ENCODE results near the gene COL19A1. TPM values are rescaled to one million over a fixed set of nuclear protein-coding genes. Genes with fewer than 3 reads are reported as not detected.

The COL19A1 gene
- polyA plus RNA-seq, 1 donor (not counting 4 experiments of a cell fraction or from before 2014, with no cell fraction given): not detected

DNA sequence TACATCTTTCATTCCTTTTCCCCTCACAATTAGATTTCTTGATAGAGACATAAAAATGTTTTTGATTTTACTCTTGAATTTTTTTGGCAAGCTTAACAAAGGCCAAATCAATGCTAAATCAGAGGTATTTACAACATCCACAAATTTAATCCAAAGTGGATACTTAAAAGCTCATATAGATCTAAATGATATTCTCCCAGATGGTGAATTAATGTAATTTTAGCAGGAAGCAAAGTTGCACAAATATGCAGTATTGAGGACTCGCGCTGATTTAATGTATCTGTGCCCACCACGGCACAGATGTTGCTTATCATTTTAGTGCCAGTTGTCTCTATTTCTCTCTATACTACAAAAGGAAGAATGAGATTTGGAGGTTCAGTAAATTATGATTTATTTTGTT is 167.4 kb downstream of the COL19A1 start:
- Histone ChIP-seq H4K20me1 (ENCODE audit: control insufficient read depth, extremely low read depth, insufficient read depth, low read length) (no peaks in the 10 kb centered on the region), H3K9me3 (ENCODE audit: control insufficient read depth, low read depth, low read length) (no peaks in the 10 kb centered on the region), H3K27me3 (ENCODE audit: control insufficient read depth, extremely low read depth, insufficient read depth, low read length) (no peaks in the 10 kb centered on the region), H3K4me2 (ENCODE audit: control insufficient read depth, extremely low read depth, insufficient read depth, low read depth, low read length) (no peak overlapping the region), H3K4me1 (ENCODE audit: control insufficient read depth, extremely low read depth, insufficient read depth, low read length) (no peaks in the 10 kb centered on the region), H3K4me3 (ENCODE audit: control insufficient read depth in 2 of 3, extremely low read depth in 1 of 3, insufficient read depth in 2 of 3, low read depth in 1 of 3, low read length in 3 of 3) (no peak overlapping the region), H3K79me2 (ENCODE audit: control insufficient read depth, insufficient read depth, low read length) (no peaks in the 10 kb centered on the region), H3K9ac (ENCODE audit: control insufficient read depth, extremely low read depth, insufficient read depth, low read length) (no peak overlapping the region), H3K9me1 (ENCODE audit: control insufficient read depth, extremely low read depth, insufficient read depth, low read length) (no peaks in the 10 kb centered on the region), H3K36me3 (ENCODE audit: control insufficient read depth in 2 of 2, extremely low read depth in 1 of 2, insufficient read depth in 2 of 2, low read length in 2 of 2) (no peaks in the 10 kb centered on the region), H3K27ac (ENCODE audit: control insufficient read depth, insufficient read depth, low read length) (no peak overlapping the region), H2AFZ (ENCODE audit: control insufficient read depth, low read length) (no peak overlapping the region)
- TF ChIP-seq, protein P1, sequence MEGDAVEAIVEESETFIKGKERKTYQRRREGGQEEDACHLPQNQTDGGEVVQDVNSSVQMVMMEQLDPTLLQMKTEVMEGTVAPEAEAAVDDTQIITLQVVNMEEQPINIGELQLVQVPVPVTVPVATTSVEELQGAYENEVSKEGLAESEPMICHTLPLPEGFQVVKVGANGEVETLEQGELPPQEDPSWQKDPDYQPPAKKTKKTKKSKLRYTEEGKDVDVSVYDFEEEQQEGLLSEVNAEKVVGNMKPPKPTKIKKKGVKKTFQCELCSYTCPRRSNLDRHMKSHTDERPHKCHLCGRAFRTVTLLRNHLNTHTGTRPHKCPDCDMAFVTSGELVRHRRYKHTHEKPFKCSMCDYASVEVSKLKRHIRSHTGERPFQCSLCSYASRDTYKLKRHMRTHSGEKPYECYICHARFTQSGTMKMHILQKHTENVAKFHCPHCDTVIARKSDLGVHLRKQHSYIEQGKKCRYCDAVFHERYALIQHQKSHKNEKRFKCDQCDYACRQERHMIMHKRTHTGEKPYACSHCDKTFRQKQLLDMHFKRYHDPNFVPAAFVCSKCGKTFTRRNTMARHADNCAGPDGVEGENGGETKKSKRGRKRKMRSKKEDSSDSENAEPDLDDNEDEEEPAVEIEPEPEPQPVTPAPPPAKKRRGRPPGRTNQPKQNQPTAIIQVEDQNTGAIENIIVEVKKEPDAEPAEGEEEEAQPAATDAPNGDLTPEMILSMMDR (optimal IDR thresholded peaks at IDR 0.05 in 1 of 3, IDR thresholded peaks at IDR 0.05 in 1 of 3, conservative IDR thresholded peaks at IDR 0.05 in 1 of 3; ENCODE audit: extremely low read depth in 1 of 3, insufficient read depth in 2 of 3, low read length in 3 of 3): no peak
- TF ChIP-seq EZH2 (IDR thresholded peaks at IDR 0.05; ENCODE audit: low read length): no peak
- DNase-seq (ENCODE audit: low read depth, low spot score): no peak
- no peak for FAIRE-seq
- dilution Hi-C loops (cut with MboI; ENCODE audit: extremely low pct_ligation_motif_present, low sequenced_read_pairs): no loop called here

DNA sequence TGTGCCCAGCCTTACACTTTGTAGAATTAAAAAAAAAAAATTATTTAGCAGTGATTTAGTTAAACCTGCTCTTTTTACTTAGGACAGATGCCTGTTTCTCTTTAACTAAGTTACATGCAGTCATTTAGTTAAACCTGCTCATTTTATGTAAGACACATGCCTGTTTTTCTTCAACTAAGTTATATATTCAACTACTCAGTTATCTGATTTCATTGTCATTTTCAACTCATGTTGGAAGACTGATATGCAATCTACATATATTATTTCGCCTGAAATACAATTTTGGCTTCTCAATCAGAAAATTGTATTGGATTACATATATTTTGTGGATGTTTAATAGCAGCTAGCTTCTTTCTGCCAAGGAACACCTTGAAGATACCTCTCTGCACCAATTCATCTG is 171.1 kb downstream of the COL19A1 start:
- no peaks in the 10 kb centered on the region for H3K79me2 ChIP-seq (ENCODE audit: control insufficient read depth, insufficient read depth, low read length)
- no peak overlapping the region for H3K27ac ChIP-seq (ENCODE audit: control insufficient read depth, insufficient read depth, low read length)
- H3K36me3 ChIP-seq (ENCODE audit: control insufficient read depth in 2 of 2, extremely low read depth in 1 of 2, insufficient read depth in 2 of 2, low read length in 2 of 2): no peaks in the 10 kb centered on the region
- dilution Hi-C loops (cut with MboI; ENCODE audit: extremely low pct_ligation_motif_present, low sequenced_read_pairs): no loop called here
- no peaks in the 10 kb centered on the region for H4K20me1 ChIP-seq (ENCODE audit: control insufficient read depth, extremely low read depth, insufficient read depth, low read length)
- FAIRE-seq (no peak), DNase-seq (ENCODE audit: low read depth, low spot score) (no peak)
- H2AFZ ChIP-seq (ENCODE audit: control insufficient read depth, low read length): no peak overlapping the region
- H3K9me3 ChIP-seq (ENCODE audit: control insufficient read depth, low read depth, low read length): no peaks in the 10 kb centered on the region
- H3K9ac ChIP-seq (ENCODE audit: control insufficient read depth, extremely low read depth, insufficient read depth, low read length): no peak overlapping the region
- no peaks in the 10 kb centered on the region for H3K27me3 ChIP-seq (ENCODE audit: control insufficient read depth, extremely low read depth, insufficient read depth, low read length)
- H3K4me1 ChIP-seq (ENCODE audit: control insufficient read depth, extremely low read depth, insufficient read depth, low read length): no peaks in the 10 kb centered on the region
- no peak overlapping the region for H3K4me2 ChIP-seq (ENCODE audit: control insufficient read depth, extremely low read depth, insufficient read depth, low read depth, low read length)
- no peaks in the 10 kb centered on the region for H3K9me1 ChIP-seq (ENCODE audit: control insufficient read depth, extremely low read depth, insufficient read depth, low read length)
- no peak overlapping the region for H3K4me3 ChIP-seq (ENCODE audit: control insufficient read depth in 2 of 3, extremely low read depth in 1 of 3, insufficient read depth in 2 of 3, low read depth in 1 of 3, low read length in 3 of 3)
- TF ChIP-seq, protein P1 (optimal IDR thresholded peaks at IDR 0.05 in 1 of 3, IDR thresholded peaks at IDR 0.05 in 1 of 3, conservative IDR thresholded peaks at IDR 0.05 in 1 of 3; ENCODE audit: extremely low read depth in 1 of 3, insufficient read depth in 2 of 3, low read length in 3 of 3): no peak
- TF ChIP-seq EZH2 (IDR thresholded peaks at IDR 0.05; ENCODE audit: low read length): no peak

Measured in keratinocyte (primary cell).